Measurements from ENCODE around the gene MAMDC2.

The MAMDC2 gene

DNA sequence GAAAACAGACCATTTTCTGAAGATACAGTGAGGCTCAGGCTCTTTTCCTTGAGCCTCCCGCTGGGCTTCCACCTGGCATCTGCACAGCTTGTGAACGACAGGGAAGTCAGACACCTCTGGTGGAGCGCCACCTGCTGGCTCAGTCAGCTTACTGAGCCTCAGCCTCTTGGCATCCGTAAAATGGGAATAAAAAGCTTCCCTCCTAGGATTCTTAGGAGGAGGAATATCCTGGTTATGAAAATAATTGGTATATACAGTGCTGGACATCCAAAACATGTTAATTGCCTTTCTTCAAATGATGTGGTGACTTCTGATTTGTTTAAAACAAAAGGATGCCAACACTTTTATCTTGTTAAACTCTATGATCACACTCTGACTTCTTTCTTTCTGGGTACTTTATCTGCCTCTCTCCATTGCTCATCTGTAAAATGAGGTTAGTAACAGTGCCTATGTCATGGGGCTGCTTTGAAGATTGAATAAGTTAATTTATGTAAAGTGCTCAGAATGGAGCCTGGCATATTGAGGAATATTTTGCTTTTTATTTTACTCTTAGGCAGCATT is 67.5 kb downstream of the MAMDC2 start:
- DNase-seq: peak; percentile 77

DNA sequence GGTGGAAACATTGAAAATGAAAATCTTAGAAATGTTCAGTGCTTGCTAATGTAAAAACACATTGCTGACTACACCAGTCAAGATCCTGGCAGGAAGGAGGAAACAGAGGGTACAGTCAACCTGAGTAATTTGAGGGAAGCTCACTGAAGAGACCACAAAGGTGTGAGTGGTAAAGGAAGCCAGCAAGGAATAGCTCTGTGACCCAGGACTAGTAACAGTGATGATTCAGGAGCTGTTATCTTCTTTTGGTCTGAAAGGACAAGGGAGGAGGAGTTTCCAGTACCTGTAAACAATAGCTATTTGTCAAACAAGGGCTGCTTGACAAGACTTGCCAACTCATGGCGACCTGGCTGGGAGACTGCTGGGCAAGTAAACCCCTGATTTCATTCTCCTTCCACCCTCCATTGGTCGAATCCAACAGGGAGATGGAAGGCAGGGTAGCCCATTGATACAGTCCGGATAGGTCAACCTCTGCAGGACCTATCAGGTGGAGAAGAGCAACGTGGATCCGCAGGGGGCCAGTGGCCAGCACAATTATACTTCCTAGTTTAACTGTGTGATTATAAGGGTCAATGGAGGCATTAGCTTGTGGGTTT is 68.1 kb downstream of the MAMDC2 start:
- DNase-seq: no peak

DNA sequence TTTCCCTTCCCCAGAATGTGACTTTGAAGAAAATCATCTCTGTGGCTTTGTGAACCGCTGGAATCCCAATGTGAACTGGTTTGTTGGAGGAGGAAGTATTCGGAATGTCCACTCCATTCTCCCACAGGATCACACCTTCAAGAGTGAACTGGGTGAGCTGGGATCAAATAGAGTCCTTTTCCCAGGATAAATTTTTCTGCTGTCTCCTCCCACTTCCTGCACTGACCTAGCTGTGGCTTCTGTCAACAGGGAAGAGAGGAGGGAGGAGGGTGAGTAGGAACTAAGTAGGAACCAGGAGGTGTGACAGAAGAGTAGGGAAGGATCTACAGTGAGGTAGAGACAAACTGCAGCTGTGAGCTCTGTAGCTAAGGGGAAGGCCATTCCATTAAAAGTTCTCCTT is 69.3 kb downstream of the MAMDC2 start:
- DNase-seq: no peak

DNA sequence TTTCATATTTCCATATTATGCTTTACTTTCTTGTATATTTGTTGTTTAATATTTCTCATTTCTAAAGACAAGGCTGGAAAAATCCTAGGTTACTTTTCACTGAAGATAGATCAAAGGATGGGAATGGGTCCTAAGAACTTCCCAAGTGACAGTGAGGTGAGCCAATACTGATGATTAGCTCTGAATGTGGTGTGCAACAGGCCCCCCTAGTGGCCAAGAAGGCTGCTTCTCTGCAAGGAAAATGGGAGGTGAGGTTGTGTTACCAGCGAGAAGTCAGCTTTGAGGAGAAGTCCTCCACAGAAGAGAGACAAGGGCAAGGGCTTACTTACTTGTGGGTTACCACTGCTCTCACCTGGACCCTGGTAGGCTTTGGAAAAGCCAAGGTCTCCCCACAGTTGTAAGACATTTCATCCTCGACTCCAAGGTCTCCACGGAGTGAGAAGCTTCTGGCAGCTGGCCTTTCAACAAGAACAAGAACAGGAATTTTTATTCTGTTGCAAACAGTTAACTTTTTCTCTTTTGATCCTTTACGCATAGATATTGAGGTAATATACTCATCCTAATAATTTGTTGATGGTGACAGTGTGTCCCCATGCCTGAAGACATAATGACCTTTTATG is 69.9 kb downstream of the MAMDC2 start:
- peak; percentile 70 for DNase-seq

DNA sequence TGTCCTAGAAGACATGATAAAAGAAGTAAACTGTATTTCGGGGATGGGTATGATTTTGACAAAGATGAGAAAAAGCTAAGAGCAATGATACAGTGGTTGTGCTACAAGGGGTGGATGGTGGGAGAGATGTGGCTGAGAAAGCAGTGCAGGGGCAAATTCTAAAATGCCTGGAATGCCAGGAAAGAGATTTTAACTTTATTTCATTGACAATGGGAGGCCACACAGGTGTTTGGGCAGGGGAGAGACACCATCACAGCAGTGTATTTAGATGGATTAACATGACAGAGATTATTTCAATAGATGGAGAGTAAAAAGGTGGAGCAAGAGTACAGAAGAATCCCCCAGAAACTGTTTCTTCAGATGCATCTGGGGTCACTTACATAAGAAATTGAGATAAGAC is 71.2 kb downstream of the MAMDC2 start:
- no peak for DNase-seq

DNA sequence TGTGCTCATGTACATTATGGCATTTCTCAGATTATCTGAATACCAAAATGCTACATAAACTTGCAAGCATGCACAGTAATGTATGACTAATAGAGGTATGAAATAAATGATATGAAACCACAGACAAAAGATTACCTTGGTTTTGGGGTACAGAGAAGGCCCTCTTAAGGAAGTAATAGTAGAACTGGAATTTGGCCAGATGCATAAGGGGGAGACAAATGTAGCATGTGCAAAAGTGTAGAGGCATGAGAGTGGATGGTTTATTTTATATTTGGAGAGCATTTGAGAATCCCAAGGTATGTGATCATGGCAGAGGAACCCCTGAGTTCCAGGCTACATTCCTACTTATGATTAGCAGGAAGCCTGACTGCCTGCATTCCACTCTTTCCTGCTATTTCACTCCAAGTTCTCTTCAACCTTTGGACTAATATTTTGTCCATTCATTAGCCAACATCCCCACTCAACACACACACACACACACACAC is 74.2 kb downstream of the MAMDC2 start:
- DNase-seq: no peak

DNA sequence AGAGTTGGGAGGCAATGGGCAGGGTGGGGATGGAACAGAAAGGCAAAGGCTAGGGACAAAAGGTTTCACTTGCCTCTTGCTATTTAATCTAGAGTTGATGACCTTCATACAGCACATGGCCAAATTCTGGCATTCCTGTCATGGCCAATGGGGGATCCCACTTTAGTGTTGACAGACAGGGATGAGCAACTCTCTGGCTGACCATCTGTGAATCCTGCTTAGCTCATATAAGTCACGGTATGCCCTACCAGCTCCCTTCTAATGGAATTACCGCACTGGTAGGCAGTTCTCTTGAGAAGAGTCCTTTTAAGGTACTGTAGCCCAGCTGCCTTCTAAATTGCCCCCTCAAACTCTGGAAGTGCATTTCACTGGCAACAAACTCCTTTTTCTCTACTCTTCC is 76.1 kb downstream of the MAMDC2 start:
- no peak for DNase-seq

DNA sequence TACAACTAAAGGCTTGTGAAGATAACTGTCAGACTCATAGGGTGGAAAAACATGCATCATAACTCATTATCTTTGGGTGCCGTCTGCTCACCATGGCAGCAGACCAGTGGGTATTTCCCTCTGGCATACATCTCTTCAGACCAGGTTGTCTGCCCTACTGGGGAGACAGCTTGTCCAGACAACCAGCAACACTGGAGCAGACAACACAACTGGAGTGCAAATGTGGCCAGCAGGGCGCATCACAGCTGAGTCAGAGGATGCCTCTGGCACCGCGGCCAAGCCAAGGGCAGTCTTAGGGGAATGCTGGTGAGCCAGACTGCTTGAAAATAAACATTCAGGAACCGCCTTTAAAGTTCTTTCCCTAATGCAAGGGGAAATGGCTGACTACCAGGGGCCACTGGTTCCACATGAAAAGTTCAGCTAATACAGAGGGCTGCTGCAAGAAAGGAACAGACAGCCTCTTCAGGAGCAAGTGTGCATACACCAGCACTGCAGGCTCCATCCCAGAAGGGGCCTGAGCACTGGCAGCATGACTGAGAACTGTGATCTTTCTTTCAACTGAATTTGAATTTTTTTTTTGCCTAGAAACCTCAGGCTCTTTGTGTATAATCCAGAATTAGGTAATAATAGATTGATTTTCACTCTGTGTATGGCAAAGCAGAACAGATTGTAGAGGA is 77.3 kb downstream of the MAMDC2 start:
- peak; percentile 71 for DNase-seq

DNA sequence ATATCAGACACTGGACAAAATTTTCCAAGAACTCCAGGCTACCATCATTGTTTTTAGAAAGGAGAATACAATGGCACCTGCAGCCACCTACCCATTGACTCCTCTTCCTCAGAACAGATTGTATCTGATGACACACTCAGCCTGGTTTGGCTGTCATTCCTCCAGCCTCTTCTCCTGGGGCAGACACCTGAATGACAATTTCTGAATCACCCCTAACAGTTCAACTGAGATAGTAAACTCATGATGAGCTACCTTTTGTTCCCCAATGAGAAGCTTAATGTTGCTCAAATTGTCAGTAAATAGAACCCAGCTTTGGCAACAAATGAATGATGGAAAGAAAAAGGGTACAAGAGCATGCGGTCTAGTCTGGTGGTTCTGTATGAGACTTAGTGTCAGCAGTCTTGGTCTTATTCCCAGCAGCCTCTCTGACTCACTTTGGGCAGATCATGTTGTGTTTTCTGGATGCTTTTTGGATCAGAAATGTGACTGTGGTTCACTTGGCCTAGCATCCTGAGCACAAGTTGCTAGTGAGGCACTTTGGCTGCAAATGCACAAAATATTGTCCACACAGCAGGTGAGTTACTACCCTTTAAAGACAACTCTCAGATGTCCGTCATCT is 78.3 kb downstream of the MAMDC2 start:
- no peak for DNase-seq

DNA sequence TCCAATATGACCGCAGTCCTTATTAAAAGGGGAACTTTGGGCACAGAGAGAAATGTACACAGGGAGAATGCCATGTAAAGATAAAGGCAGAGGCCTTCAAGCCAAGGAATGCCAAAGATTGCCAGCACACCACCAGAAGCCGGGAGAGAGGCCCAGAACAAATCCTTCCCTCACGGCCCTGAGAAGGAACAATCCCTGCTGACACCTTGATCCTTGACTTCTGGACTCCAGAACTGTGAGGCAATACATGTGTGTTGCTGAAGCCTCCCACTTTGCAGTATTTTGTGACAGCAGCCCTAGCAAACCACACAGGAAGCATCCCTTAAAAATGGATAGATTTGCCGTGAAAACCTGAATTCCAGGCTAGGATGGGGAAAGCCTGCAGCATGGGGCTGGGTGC is 80.0 kb downstream of the MAMDC2 start:
- no peak for DNase-seq

DNA sequence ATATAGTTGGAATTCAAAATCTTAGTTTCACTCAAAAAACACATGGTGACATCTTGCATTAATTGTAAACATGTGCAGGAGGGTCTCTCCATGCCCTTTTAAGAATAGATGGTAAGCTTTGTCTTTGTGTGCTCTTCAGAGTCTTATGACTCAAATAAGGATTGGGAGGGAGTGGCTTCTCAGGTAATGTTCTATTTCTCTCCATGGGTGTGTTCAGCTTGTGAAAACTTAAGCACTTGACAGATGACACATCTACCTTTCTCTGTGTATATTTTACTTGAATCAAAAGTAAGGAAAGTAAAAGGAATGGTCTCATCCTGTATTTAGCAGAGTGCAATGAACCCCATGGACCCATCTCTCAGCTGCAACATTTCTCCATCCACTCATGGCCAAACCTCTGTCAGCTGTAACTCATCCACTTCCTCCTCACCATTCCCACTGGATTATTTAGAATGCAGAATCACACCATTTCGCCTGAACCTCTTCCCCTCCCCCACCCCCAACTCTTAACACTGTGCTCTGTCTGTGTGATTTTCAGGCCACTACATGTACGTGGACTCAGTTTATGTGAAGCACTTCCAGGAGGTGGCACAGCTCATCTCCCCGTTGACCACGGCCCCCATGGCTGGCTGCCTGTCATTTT is 82.1 kb downstream of the MAMDC2 start:
- DNase-seq: no peak

DNA sequence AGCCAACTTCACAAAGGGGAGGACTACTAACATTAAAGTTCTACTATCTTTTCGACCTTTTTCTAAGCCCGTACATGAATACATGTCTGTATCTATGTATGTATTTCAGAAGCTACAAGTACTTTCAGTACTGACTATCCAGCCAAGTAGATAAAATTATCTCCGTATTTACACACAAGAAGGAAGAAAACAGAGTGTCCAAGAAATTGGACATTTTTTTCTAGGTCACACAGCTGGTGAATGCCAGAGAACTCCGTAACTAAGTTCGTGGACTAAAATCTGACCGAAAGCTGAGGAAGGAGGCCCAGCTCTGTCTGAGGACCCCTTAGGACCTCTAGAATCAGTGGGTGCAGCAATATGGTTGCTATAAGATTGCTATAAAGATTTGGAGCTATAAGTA is 83.4 kb downstream of the MAMDC2 start:
- DNase-seq: no peak

DNA sequence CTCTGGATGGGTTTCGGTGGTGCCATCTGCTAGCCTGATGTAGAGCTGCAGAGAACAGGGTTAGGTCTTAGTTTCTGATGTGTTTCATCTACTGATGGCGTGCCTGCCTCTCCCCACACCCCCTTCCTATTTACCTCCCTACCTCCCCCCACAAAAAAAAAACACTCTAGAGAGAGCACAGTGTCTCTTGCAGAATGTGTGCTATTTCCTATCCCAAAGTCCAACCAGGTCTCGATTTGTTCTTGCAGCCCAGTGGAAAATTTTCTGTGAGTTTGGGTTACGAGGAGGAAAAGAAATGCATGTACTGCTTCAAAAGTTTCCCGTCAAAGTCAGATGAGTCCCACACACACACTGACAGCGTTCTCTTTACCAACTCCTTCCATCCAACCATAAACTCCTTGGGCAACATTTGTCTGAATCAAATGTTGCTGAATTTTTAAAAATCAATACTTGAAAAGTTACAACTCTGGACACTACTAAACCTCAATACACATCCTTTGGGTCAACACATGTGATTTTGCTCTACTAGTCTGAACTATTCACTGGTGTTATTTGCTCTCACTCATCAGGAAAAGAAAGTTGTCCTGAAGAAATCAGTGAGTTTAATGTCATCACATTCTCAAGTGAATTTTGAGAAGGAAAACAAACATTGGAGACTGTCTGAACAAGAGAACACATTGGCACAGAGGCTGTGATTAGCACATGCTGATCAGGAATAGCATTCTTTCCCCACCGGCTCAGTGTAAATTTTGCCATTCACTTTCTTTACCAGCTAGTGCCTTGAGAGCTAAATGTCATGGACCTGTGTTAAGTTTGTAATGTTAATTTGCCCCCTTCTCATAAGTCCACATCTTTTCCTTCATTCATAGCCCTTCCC is 84.1 kb downstream of the MAMDC2 start:
- DNase-seq: no peak

DNA sequence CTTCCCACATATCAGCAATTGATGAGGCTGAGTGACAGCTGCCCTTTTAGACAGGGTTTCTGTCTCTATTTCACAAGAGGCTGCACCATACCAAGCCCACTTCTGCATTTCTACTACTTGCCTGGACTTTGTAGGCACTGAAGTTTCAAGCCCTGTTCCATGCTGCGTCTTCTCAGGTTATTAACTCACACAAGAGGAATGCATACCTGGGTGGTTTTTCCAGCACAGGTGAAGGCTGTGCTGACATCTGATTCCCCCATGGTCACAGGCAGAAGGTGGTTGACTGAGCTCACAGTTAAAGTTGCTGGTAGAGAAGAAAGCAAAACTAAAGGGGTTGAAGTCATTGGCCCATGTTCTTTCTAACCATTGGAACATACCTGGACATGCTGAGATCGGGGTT is 86.6 kb downstream of the MAMDC2 start:
- peak; percentile 18 for DNase-seq

DNA sequence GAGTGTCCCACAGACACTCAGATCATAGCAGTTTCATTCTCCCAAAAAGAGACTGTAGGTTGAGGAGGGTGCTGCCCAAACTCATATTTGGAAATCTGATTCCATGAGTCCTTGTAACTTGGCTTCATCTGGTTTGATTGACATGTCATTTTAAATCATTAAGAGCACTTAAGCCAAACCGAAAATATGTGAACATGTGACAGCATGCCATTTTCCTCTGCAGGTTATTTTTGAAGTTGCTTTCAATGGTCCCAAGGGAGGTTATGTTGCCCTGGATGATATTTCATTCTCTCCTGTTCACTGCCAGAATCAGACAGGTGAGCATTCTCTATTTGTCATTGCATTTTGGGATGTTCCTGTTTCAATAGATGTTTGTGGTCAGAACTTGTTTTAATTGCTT is 87.6 kb downstream of the MAMDC2 start:
- DNase-seq: no peak

DNA sequence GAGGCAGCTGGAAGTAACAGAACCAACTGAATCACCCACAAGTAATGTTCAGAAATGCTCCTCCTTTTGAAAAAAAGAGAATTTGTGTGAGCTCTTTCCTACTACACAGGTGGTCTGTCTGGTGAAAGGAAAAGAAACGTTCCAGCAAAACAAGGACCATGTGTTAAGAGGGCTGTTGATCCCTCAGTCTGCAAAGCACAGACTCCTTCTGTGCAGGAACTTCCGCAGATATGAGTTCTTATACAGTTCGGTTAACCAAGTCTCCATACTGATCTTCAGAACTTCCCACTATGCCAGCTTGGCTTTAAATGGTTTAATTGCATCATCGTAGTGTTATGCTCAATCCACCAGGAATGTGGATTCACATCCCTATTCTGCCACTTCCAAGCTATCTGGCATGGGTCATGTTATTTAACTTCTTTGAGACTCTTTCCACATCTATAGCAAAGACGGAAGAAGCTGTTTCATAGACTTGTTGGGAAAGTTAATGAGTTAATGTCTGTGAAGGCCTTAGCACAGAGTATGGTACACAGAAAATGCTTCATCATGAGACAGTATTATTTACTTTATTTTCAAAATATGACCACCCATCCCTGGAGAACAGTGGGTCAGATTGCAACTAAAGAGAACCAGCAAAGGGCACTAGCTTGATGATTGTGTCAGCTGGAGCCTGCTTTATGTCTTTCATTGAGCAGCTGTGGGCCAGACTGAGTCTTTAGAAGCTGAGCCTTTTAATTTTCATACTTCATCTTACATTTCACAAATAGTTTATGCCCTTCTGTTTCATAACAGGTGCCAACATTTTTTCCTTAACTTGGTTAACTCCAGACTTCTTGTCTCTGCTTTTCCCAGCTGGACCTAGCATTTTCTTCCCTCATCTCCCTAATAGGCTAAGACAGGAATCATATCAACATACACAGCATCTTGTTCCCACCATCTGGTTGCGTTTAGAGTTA is 89.9 kb downstream of the MAMDC2 start:
- DNase-seq: no peak

DNA sequence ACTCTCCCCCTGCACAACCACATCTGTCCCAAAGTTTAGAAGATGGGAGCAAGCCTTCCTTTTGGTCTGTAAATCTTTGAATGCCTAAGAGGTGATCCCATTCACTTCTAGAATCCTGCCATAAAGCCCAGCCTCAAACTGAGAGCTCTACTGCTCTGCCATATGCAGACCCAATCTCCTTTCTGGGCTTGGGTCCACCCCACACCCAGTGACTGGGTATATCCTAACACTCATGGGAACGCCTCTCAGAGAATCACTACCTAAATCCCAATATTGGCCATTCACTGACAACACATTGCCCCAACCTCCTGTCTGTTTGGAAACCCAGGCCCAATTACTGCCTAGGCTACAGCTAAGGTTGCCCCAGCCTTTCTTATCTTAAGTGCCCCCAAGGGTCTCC is 90.7 kb downstream of the MAMDC2 start:
- no peak for DNase-seq

DNA sequence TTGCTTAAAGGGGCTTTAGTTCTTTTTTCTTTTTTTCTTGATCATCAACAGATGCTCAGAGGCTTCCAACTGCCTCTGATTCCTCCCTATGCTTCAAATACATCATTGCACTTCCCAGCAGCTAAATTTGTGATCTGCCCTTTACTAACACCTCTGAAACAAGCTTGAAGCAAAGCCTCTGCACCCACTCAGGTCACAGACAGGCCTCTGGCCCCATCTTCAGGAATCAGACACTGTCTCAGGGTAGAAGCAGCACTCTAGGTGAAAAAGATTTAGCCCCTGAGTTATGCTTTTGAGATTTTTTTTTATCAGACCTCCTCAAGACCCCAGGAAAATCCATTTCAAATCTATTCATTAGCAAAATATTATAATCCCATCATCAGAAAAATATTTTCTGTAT is 91.5 kb downstream of the MAMDC2 start:
- DNase-seq: no peak

DNA sequence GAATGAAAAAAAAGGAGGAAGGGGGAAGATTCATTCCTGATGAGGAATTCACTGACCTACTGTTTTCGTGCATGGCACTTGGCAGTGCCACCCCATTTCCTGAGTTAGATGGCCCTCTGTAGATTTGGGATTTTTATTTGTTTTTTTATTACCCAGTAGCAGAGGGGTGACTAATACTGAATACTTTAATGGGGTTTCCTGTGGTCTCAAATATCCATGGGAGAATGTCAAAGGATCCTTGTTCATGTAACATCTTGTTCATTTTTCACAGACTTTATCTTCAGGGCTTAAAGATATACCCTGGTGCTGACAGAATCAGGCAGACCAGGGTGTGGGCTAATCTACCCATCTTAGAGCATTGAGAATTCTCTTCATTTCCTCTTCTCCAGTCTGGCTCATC is 93.0 kb downstream of the MAMDC2 start:
- DNase-seq: no peak

DNA sequence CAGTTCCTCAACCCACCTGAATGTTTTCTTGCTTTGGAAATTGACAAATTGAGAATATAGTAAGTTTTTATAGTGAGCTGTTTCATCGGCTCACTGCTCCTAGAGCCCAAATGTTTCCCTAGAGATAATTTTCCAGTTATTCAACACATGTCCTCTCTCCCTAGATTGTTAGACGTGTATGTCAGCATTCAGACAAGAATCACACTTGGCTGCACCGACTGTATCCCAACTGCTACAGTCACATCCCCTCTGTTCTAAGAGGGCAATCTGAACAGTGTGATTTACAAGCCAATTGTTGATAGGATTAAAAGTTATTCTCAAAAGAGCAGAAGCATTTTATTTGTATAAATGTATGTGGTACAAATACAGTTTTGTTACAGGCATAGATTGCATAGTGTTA is 93.9 kb downstream of the MAMDC2 start:
- DNase-seq: no peak

DNA sequence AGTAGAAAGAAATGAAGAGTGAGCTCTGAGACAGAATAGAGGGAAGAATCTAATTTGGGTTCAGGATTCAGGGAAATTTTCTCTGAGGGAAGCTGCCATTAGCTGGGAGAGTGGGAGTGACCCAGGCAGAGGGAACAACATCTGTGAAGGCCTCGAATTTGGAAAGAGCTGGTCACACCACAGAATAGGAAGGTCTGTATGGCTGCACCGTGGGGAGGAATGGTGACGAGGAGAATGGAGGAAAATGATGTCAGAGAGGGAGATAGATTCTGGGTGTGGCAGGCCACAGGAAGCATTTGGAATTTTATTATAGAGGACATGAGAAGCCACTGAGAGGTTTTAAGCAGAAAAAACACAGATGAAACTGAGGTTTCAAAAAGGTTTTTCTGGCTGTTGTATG is 98.5 kb downstream of the MAMDC2 start:
- no peak for DNase-seq
